K562 (cell line): ENCODE results near the gene CDH12. TPM values are rescaled to one million over a fixed set of nuclear protein-coding genes. Genes with fewer than 3 reads are reported as not detected.

ENCODE experiments used
- ATAC-seq: fragments of 200-7000 bp; cut with Tn5 transposase; 3 replicates; pipeline ENCODE4 v1.9.1; 2020; ENCODE audit warnings: moderate library complexity
- BruUV-seq: library from RNA; stranded (reverse); fragments of 400-500 nt; replicated peaks from 2 replicates; lab custom pipeline; 2021; lab: Mats Ljungman, UMichigan
- CTCF ChIA-PET: fragments of 300-600 bp; formaldehyde crosslinking; extraction: SDS; loops from one replicate; lab custom pipeline; 2021; ENCODE audit warnings: low intra/inter-chr PET ratio; lab: Yijun Ruan, JAX
- POLR2A ChIA-PET: fragments of 300-600, 350-650 bp; sonication (Branson Sonifier 250); formaldehyde crosslinking; extraction: SDS; loops from one replicate; lab custom pipeline; 2021; ENCODE audit warnings: antibody characterized with exemption, inconsistent platforms; lab: Yijun Ruan, JAX
- DNase-seq, 4 experiments: peaks; one replicate each; pipeline versions ENCODE4 v3.0.0 to v3.0.0-alpha.2; 2011 to 2018; ENCODE audit warnings: low spot score in 3 of 4, mixed read lengths in 3 of 4; ENCODE audit errors: extremely low read depth in 1 of 4
- FAIRE-seq: peaks from 2 replicates; lab custom pipeline; 2011; peaks lifted over from hg19 to GRCh38; lab: Jason Lieb, UNC
- H2AFZ ChIP-seq: 2 replicates; pipeline ENCODE4 v1.6.0; 2011; ENCODE audit warnings: low read depth, low read length, control low read depth, inconsistent platforms
- H3K27ac ChIP-seq: fragments of 200-600 bp; 3 replicates; pipeline ENCODE4 v1.8.0; 2011; ENCODE audit warnings: low read depth, mild to moderate bottlenecking, control low read depth, inconsistent platforms, low read length, moderate library complexity, mixed read lengths; ENCODE audit errors: extremely low read depth
- H3K27me3 ChIP-seq, 2 experiments: fragments of 300-600 bp in 1 of 2; 2 replicates in 1 of 2; 3 replicates in 1 of 2; pipeline versions ENCODE4 v1.6.0 to v1.8.0; 2011; ENCODE audit warnings: inconsistent platforms in 2 of 2, low read length in 2 of 2, mild to moderate bottlenecking in 1 of 2, mixed read lengths in 1 of 2, moderate library complexity in 1 of 2; ENCODE audit not compliant: control insufficient read depth in 2 of 2, insufficient read depth in 2 of 2
- H3K36me3 ChIP-seq: fragments of 300-600 bp; 3 replicates; pipeline ENCODE4 v1.8.0; 2011; ENCODE audit warnings: mild to moderate bottlenecking, low read length, inconsistent platforms; ENCODE audit not compliant: control insufficient read depth, insufficient read depth
- H3K4me1 ChIP-seq, 2 experiments: fragments of 200-600 bp in 1 of 2; replicated peaks in 1 of 2; 2 replicates in 1 of 2; 3 replicates in 1 of 2; pipeline versions ENCODE4 v1.5.1 to v1.8.0; 2011; ENCODE audit warnings: inconsistent platforms in 2 of 2, low read length in 2 of 2, mild to moderate bottlenecking in 1 of 2, mixed read lengths in 1 of 2, moderate library complexity in 1 of 2; ENCODE audit not compliant: control insufficient read depth in 2 of 2, insufficient read depth in 2 of 2
- H3K4me2 ChIP-seq: 2 replicates; pipeline ENCODE4 v1.6.1; 2011; ENCODE audit warnings: low read length, control low read depth, inconsistent platforms, mixed read lengths; ENCODE audit not compliant: insufficient read depth
- H3K4me3 ChIP-seq: fragments of 200-600 bp; sonication (generic), shearing (Covaris generic); 2 replicates; pipeline ENCODE4 v1.5.1; 2016; ENCODE audit warnings: control low read depth, inconsistent platforms
- H3K79me2 ChIP-seq: fragments of 200-600 bp; 3 replicates; pipeline ENCODE4 v1.8.0; 2011; ENCODE audit warnings: low read length, inconsistent platforms; ENCODE audit not compliant: control insufficient read depth, insufficient read depth
- H3K9ac ChIP-seq, 2 experiments: 2 replicates each; pipeline versions ENCODE4 v1.6.0 to v1.6.1; 2011; ENCODE audit warnings: low read depth in 2 of 2, low read length in 2 of 2, control low read depth in 1 of 2, inconsistent platforms in 1 of 2, mild to moderate bottlenecking in 1 of 2, mixed read lengths in 1 of 2; ENCODE audit not compliant: insufficient read depth in 1 of 2
- H3K9me1 ChIP-seq: one replicate; pipeline ENCODE4 v1.6.0; 2011; ENCODE audit warnings: inconsistent platforms, mild to moderate bottlenecking, low read length, moderate library complexity; ENCODE audit not compliant: control insufficient read depth, insufficient read depth
- H3K9me3 ChIP-seq: replicated peaks from 2 replicates; pipeline ENCODE4 v1.5.1; 2011; ENCODE audit warnings: low read depth, low read length, inconsistent platforms; ENCODE audit not compliant: control insufficient read depth, insufficient read depth
- H4K20me1 ChIP-seq: replicated peaks from 2 replicates; pipeline ENCODE4 v1.6.1; 2011; ENCODE audit warnings: low read length, inconsistent platforms, mixed read lengths; ENCODE audit not compliant: control insufficient read depth, insufficient read depth
- BMI1 ChIP-seq: fragments of 150-350 bp; IDR thresholded peaks from 2 replicates; pipeline ENCODE4 v1.6.1; 2014; ENCODE audit warnings: low read length
- CBX2 ChIP-seq: fragments of 200-600 bp; sonication (generic); IDR thresholded peaks from one replicate; pipeline ENCODE4 v1.6.1; 2012; ENCODE audit warnings: mild to moderate bottlenecking, low read length, inconsistent platforms; ENCODE audit not compliant: insufficient read depth, poor library complexity, severe bottlenecking
- EGR1 ChIP-seq: fragments of 450-650 bp; conservative IDR thresholded peaks from 2 replicates; pipeline ENCODE4 v1.6.1; 2017; ENCODE audit warnings: mild to moderate bottlenecking
- ETV1 ChIP-seq: fragments of 450-650 bp; conservative IDR thresholded peaks from 2 replicates; pipeline ENCODE4 v1.6.1; 2016; ENCODE audit warnings: missing genetic modification characterization, control low read depth, low read depth, missing compliant biosample characterization
- FOXJ2 ChIP-seq: fragments of 200-800 bp; sonication (Bioruptor generic); IDR thresholded peaks from 2 replicates; pipeline ENCODE4 v1.6.1; 2016; ENCODE audit warnings: missing genetic modification characterization, missing compliant biosample characterization
- GMEB1 ChIP-seq: fragments of 250-450 bp; sonication (Bioruptor Pico); IDR thresholded peaks from 2 replicates; pipeline ENCODE4 v1.4.0; 2020; ENCODE audit warnings: mild to moderate bottlenecking
- LARP7 ChIP-seq: fragments of 450-650 bp; IDR thresholded peaks from 2 replicates; pipeline ENCODE4 v1.6.1; 2016
- MCM5 ChIP-seq: fragments of 450-650 bp; IDR thresholded peaks from 2 replicates; pipeline ENCODE4 v1.6.1; 2016; ENCODE audit warnings: low read depth
- MYNN ChIP-seq, 2 experiments: sonication (generic); formaldehyde crosslinking in 1 of 2; IDR thresholded peaks; 2 replicates each; pipeline versions ENCODE4 v1.5.0 to v1.6.1; 2016 to 2020; ENCODE audit warnings: antibody characterized with exemption in 1 of 2, missing genetic modification reagents in 1 of 2
- NFATC3 ChIP-seq: fragments of 450-650 bp; IDR thresholded peaks from 2 replicates; pipeline ENCODE4 v1.6.1; 2017; ENCODE audit warnings: mild to moderate bottlenecking
- TGIF2 ChIP-seq: sonication (generic); formaldehyde crosslinking; IDR thresholded peaks from 2 replicates; pipeline ENCODE4 v1.8.1; 2022; ENCODE audit warnings: mild to moderate bottlenecking, missing genetic modification reagents, moderate library complexity
- ZKSCAN8 ChIP-seq: fragments of 200-800 bp; sonication (Bioruptor generic); IDR thresholded peaks from 2 replicates; pipeline ENCODE4 v1.6.1; 2016; ENCODE audit warnings: missing genetic modification characterization, missing compliant biosample characterization
- ZNF224 ChIP-seq: sonication (generic); formaldehyde crosslinking; IDR thresholded peaks from 2 replicates; pipeline ENCODE4 v1.8.0; 2022; ENCODE audit warnings: mild to moderate bottlenecking, missing genetic modification reagents
- WGBS: fragments of 100-300 bp; shearing (Covaris generic); methylation state at CpG from one replicate; pipeline ENCODE4 v1.1.6; 2016; ENCODE audit warnings: low coverage, mixed read lengths; ENCODE audit not compliant: insufficient coverage; ENCODE audit errors: missing lambda C conversion rate; 5-methylcytosine and 5-hydroxymethylcytosine counted together
- in situ Hi-C: fragments of 300-500 bp; cut with MboI; formaldehyde crosslinking; loops from 4 replicates; pipeline ENCODE4 v1.15.0; 2018; ENCODE audit warnings: inconsistent platforms, mixed read lengths
- intact Hi-C: fragments of 100-400 bp; cut with micrococcal nuclease; formaldehyde crosslinking; loops from 2 replicates; pipeline ENCODE4 v1.14.2; 2022
- polyA plus RNA-seq, 8 experiments: library from polyadenylated mRNA; depleted of rRNA in 4 of 8; stranded (reverse) in 5 of 8; unstranded in 3 of 8; fragments of >200 nt; fragmentation: Nextera tagmentation in 2 of 8; fragmentation: Illumina TruSeq in 1 of 8; extraction: Ambion mirVana in 2 of 8; extraction: Trizol in 1 of 8; gene quantifications; 2 replicates each; pipeline versions ENCODE4 v1.2.1 to v1.2.3, GENCODE V29; 2011 to 2014; ENCODE audit warnings: inconsistent platforms in 1 of 8, missing spikeins in 1 of 8
- total RNA-seq, 7 experiments: library from RNA; depleted of rRNA in 6 of 7; stranded (reverse); fragments of >200 nt in 6 of 7; fragmentation: Illumina TruSeq in 2 of 7; extraction: Trizol in 2 of 7; gene quantifications; 2 replicates each; pipeline versions ENCODE4 v1.2.1 to v1.2.3, GENCODE V29; 2011 to 2021; ENCODE audit warnings: low replicate concordance in 1 of 7

Gene CDH12
- total and polyA plus RNA-seq, 9 of the 15 experiments (the other 6 are each of a cell fraction or from before 2014, with no cell fraction given) = 0.03 to 1.7 (median 0.37) TPM

GRCh38 chr5:21931116-21931515, 922.0 kb downstream of the CDH12 start:
- no peaks in the 10 kb centered on the region for H3K9me1 ChIP-seq
- no peaks in the 10 kb centered on the region for H4K20me1 ChIP-seq
- DNase-seq = no peak
- no peaks in the 10 kb centered on the region for H3K27me3 ChIP-seq
- ChIA-PET CTCF (no interaction called here), POLR2A (interaction anchor here (0.7 kb wide), 1 partner anchor 1545 kb away, joined by 3 read pairs; no protein-coding TSS in a partner anchor)
- intact Hi-C loops (no loop called here), in situ Hi-C loops (no loop called here)
- no peaks in the 10 kb centered on the region for H3K79me2 ChIP-seq
- 0% methylated on average over 1 of the region's 1 CpG for WGBS
- TF ChIP-seq NFATC3 = no peak
- TF ChIP-seq ZNF224 = no peak
- TF ChIP-seq BMI1 = no peak
- no peak for TF ChIP-seq ZKSCAN8 (CRISPR knock-in tag)
- TF ChIP-seq ETV1 (tag) = no peak
- no peak for TF ChIP-seq LARP7
- no peak for TF ChIP-seq MYNN (IDR thresholded peaks at IDR 0.05)
- TF ChIP-seq MYNN (CRISPR knock-in tag; IDR thresholded peaks at IDR 0.05) = no peak
- no peak for TF ChIP-seq GMEB1 (CRISPR knock-in tag)
- no peak for TF ChIP-seq MCM5
- no peak for TF ChIP-seq EGR1
- no peak for TF ChIP-seq CBX2
- TF ChIP-seq FOXJ2 (tag) = no peak
- no peak for TF ChIP-seq TGIF2 (CRISPR knock-in tag)
- no peak overlapping the region for H3K4me3 ChIP-seq
- H3K36me3 ChIP-seq = no peaks in the 10 kb centered on the region
- H2AFZ ChIP-seq = no peak overlapping the region
- no peak for ATAC-seq
- H3K9ac ChIP-seq = no peak overlapping the region
- H3K9me3 ChIP-seq = no peaks in the 10 kb centered on the region
- no peak overlapping the region for H3K27ac ChIP-seq
- FAIRE-seq = no peak
- H3K4me2 ChIP-seq = no peak overlapping the region
- H3K4me1 ChIP-seq = no peaks in the 10 kb centered on the region
- BruUV-seq = no TSS peak
